GM21447 (cell line): ENCODE measurements around the gene IGF1R.

Source experiments
- ATAC-seq: cut with Tn5 transposase; IDR thresholded peaks from one replicate; pipeline ENCODE4 v1.9.1; 2021; ENCODE audit not compliant: unreplicated experiment

The IGF1R gene

GRCh38 chr15:98648654-98649471 is 524 bp downstream of the IGF1R start:
- peak; percentile 21 for ATAC-seq

- ATAC-seq: no peak
Observed at GRCh38 chr15:98649472-98650416, 1.4 kb downstream of the IGF1R start.

- no peak for ATAC-seq
Observed at GRCh38 chr15:98650417-98651035, 2.2 kb downstream of the IGF1R start.

GRCh38 chr15:98651036-98651481 is 2.7 kb downstream of the IGF1R start:
- ATAC-seq: no peak

- no peak for ATAC-seq
Observed at GRCh38 chr15:98651581-98652220, 3.4 kb downstream of the IGF1R start.

- no peak for ATAC-seq
Observed at GRCh38 chr15:98653686-98654085, 5.3 kb downstream of the IGF1R start.

- ATAC-seq: no peak
Observed at GRCh38 chr15:98654790-98655360, 6.5 kb downstream of the IGF1R start.

- ATAC-seq: no peak
Observed at GRCh38 chr15:98655732-98656131, 7.4 kb downstream of the IGF1R start.

GRCh38 chr15:98657721-98658120 is 9.4 kb downstream of the IGF1R start:
- no peak for ATAC-seq

- ATAC-seq: peak; percentile 82
Observed at GRCh38 chr15:98658831-98659699, 10.7 kb downstream of the IGF1R start.

GRCh38 chr15:98660055-98660454 is 11.7 kb downstream of the IGF1R start:
- ATAC-seq: no peak

GRCh38 chr15:98663045-98663444 is 14.7 kb downstream of the IGF1R start:
- ATAC-seq: no peak

GRCh38 chr15:98663606-98664005 is 15.3 kb downstream of the IGF1R start:
- no peak for ATAC-seq

GRCh38 chr15:98666441-98666840 is 18.1 kb downstream of the IGF1R start:
- no peak for ATAC-seq

GRCh38 chr15:98666841-98667240 is 18.5 kb downstream of the IGF1R start:
- no peak for ATAC-seq

GRCh38 chr15:98667521-98668179 is 19.3 kb downstream of the IGF1R start:
- no peak for ATAC-seq

GRCh38 chr15:98668566-98669308 is 20.4 kb downstream of the IGF1R start:
- ATAC-seq: no peak

GRCh38 chr15:98669638-98670037 is 21.3 kb downstream of the IGF1R start:
- ATAC-seq: no peak
